ENCODE data around the gene PHTF1. TPM values are rescaled to one million over a fixed set of nuclear protein-coding genes. Genes with fewer than 3 reads are reported as not detected.

PHTF1 gene
- total RNA-seq, 1 experiment from 2014 or later, result 14.9 TPM

DNA sequence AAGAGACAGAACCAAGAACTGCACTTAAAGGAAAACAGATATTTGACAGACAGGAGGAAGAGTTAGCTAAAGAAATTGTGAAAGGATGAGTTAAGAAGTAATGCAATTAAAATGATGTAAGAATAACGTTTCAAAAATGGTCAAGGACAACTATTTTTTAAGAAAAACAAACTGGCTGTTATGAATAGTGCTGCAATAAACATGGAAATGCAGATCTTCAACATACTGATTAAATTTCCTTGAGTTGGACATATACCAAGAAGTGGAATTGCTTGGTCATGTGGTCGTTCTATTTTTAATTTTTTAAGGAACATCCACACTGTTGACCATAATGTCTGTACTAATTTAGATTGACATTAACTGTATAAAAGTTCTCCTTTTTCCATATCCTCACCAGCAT, 23.1 kb upstream of the PHTF1 start:
- H3K9me3 Mint-ChIP-seq (ENCODE audit: low read depth, unreplicated experiment), result peaks cover 3% of the 10 kb centered on the region
- no peaks in the 10 kb centered on the region for H3K36me3 Mint-ChIP-seq (ENCODE audit: insufficient read depth, unreplicated experiment)
- no peak overlapping the region for H3K4me3 Mint-ChIP-seq (ENCODE audit: low read depth, unreplicated experiment)
- CTCF ChIA-PET, result no interaction called here
- intact Hi-C loops (cut with micrococcal nuclease; ENCODE audit: unreplicated experiment), result no loop called here
- no TSS peak for BruUV-seq (replicated peaks)
- TF ChIP-seq, protein P1, sequence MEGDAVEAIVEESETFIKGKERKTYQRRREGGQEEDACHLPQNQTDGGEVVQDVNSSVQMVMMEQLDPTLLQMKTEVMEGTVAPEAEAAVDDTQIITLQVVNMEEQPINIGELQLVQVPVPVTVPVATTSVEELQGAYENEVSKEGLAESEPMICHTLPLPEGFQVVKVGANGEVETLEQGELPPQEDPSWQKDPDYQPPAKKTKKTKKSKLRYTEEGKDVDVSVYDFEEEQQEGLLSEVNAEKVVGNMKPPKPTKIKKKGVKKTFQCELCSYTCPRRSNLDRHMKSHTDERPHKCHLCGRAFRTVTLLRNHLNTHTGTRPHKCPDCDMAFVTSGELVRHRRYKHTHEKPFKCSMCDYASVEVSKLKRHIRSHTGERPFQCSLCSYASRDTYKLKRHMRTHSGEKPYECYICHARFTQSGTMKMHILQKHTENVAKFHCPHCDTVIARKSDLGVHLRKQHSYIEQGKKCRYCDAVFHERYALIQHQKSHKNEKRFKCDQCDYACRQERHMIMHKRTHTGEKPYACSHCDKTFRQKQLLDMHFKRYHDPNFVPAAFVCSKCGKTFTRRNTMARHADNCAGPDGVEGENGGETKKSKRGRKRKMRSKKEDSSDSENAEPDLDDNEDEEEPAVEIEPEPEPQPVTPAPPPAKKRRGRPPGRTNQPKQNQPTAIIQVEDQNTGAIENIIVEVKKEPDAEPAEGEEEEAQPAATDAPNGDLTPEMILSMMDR (IDR thresholded peaks at IDR 0.05; ENCODE audit: unreplicated experiment), result no peak
- no peak for DNase-seq
- no peaks in the 10 kb centered on the region for H3K27me3 Mint-ChIP-seq (ENCODE audit: unreplicated experiment)
- no peak overlapping the region for H3K27ac Mint-ChIP-seq (ENCODE audit: unreplicated experiment)
- H3K4me1 Mint-ChIP-seq (ENCODE audit: low read depth, unreplicated experiment), result peaks cover 31% of the 10 kb centered on the region

DNA sequence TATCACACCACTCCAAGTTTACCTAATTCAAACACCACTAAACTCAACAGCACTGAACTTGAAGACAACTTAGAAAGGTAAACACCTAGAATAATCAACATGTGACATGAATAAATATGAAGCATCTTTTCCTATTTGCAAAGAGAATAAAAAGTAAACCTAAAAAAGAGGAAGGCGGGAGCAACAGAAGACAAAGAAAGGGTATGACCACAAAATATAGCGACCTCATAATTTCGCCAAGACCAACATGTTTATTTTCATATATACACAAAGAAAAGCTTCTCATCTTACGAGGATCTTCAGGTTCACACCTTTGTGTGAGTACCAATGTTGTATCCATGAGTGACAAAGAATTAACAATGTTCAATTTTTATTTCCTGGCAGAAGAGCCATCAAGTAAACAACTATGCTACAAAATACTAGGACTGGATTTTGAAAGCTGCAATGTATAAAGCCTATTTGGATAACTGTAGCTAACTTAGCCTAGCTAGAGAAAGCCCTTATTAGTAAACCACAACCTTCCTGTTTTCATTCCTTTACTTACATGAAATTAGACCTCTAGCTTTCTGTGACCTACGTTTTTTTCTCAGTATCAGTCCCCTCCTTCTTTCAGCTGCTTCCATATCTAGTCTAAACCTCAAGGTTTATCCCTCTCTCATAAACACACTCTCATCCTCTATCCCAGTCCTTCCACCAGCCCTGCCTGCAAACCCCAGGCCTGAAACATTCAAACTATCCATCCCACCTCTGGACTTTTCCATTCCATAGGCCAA, 21.3 kb upstream of the PHTF1 start:
- no peak overlapping the region for H3K4me3 Mint-ChIP-seq (ENCODE audit: low read depth, unreplicated experiment)
- CTCF ChIA-PET, result no interaction called here
- peaks cover 3% of the 10 kb centered on the region for H3K9me3 Mint-ChIP-seq (ENCODE audit: low read depth, unreplicated experiment)
- H3K27ac Mint-ChIP-seq (ENCODE audit: unreplicated experiment), result no peak overlapping the region
- peaks cover 21% of the 10 kb centered on the region for H3K4me1 Mint-ChIP-seq (ENCODE audit: low read depth, unreplicated experiment)
- TF ChIP-seq, protein P1 (IDR thresholded peaks at IDR 0.05; ENCODE audit: unreplicated experiment), result no peak
- DNase-seq, result no peak
- H3K27me3 Mint-ChIP-seq (ENCODE audit: unreplicated experiment), result no peaks in the 10 kb centered on the region
- intact Hi-C loops (cut with micrococcal nuclease; ENCODE audit: unreplicated experiment), result no loop called here
- H3K36me3 Mint-ChIP-seq (ENCODE audit: insufficient read depth, unreplicated experiment), result no peaks in the 10 kb centered on the region
- no TSS peak for BruUV-seq (replicated peaks)

DNA sequence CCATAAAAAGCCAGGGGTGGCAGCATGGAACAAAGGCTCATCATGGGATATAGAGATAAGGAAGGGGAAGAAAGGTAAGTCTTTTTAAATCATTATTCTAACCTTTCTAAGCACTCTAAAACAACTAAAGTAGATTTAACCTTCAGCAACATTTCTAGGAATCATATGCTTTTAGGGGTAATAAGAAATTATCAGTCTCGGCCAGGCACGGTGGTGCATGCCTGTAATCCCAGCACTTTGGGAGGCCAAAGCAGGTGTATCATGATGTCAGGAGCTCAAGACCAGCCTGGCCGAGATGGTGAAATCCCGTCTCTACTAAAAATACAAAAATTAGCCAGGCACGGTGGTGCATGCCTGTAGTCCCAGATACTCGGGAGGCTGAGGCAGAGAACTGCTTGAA, 20.3 kb upstream of the PHTF1 start:
- CTCF ChIA-PET, result no interaction called here
- peaks cover 17% of the 10 kb centered on the region for H3K4me1 Mint-ChIP-seq (ENCODE audit: low read depth, unreplicated experiment)
- H3K9me3 Mint-ChIP-seq (ENCODE audit: low read depth, unreplicated experiment), result peaks cover 3% of the 10 kb centered on the region
- H3K27ac Mint-ChIP-seq (ENCODE audit: unreplicated experiment), result no peak overlapping the region
- TF ChIP-seq, protein P1 (IDR thresholded peaks at IDR 0.05; ENCODE audit: unreplicated experiment), result no peak
- H3K4me3 Mint-ChIP-seq (ENCODE audit: low read depth, unreplicated experiment), result no peak overlapping the region
- no peaks in the 10 kb centered on the region for H3K36me3 Mint-ChIP-seq (ENCODE audit: insufficient read depth, unreplicated experiment)
- DNase-seq, result no peak
- H3K27me3 Mint-ChIP-seq (ENCODE audit: unreplicated experiment), result no peaks in the 10 kb centered on the region
- intact Hi-C loops (cut with micrococcal nuclease; ENCODE audit: unreplicated experiment), result no loop called here
- no TSS peak for BruUV-seq (replicated peaks)

DNA sequence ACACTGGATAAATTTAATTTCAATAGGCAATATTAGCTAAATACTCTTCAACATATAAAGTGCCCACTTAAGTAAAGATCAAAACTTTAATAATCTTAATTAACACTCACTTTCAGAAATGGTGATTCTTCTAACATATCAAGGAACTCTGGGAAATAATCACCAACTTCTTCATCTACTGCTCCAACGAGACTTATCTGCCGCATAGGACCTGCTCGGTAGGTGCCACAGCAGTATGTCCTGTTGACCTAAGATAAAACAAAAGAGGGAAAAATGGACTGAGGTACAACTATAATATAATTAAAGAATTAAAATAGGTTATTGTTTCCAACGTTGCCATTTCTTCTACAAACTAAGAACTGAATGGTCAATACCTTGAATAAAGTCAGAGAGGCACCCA, 18.3 kb upstream of the PHTF1 start:
- intact Hi-C loops (cut with micrococcal nuclease; ENCODE audit: unreplicated experiment), result no loop called here
- CTCF ChIA-PET, result no interaction called here

More for the DNA sequence above, 18.3 kb upstream of the PHTF1 start:
- H3K36me3 Mint-ChIP-seq (ENCODE audit: insufficient read depth, unreplicated experiment), result no peaks in the 10 kb centered on the region
- DNase-seq, result no peak
- TF ChIP-seq, protein P1 (IDR thresholded peaks at IDR 0.05; ENCODE audit: unreplicated experiment), result no peak
- H3K4me3 Mint-ChIP-seq (ENCODE audit: low read depth, unreplicated experiment), result no peak overlapping the region
- no peaks in the 10 kb centered on the region for H3K27me3 Mint-ChIP-seq (ENCODE audit: unreplicated experiment)
- H3K27ac Mint-ChIP-seq (ENCODE audit: unreplicated experiment), result no peak overlapping the region
- no TSS peak for BruUV-seq (replicated peaks)
- no peaks in the 10 kb centered on the region for H3K4me1 Mint-ChIP-seq (ENCODE audit: low read depth, unreplicated experiment)
- peaks cover 3% of the 10 kb centered on the region for H3K9me3 Mint-ChIP-seq (ENCODE audit: low read depth, unreplicated experiment)
